ENCODE measurements around the gene VWA5B1.

VWA5B1 gene

GRCh38 chr1:20339811-20340457, 49.3 kb downstream of the VWA5B1 start:
- no peak for DNase-seq (ENCODE audit: low read depth)
- no peak for TF ChIP-seq CTCF (IDR thresholded peaks at IDR 0.05; ENCODE audit: insufficient read depth, low read depth, low read length, missing control alignments)
- H3K4me3 ChIP-seq (ENCODE audit: low read length): no peak overlapping the region

GRCh38 chr1:20342294-20343148, 51.8 kb downstream of the VWA5B1 start:
- H3K4me3 ChIP-seq (ENCODE audit: low read length): no peak overlapping the region
- no peak for DNase-seq (ENCODE audit: low read depth)
- TF ChIP-seq CTCF (IDR thresholded peaks at IDR 0.05; ENCODE audit: insufficient read depth, low read depth, low read length, missing control alignments): no peak

GRCh38 chr1:20343149-20343937, 52.7 kb downstream of the VWA5B1 start:
- DNase-seq (ENCODE audit: low read depth): no peak
- no peak for TF ChIP-seq CTCF (IDR thresholded peaks at IDR 0.05; ENCODE audit: insufficient read depth, low read depth, low read length, missing control alignments)
- H3K4me3 ChIP-seq (ENCODE audit: low read length): no peak overlapping the region

GRCh38 chr1:20343938-20344302, 53.2 kb downstream of the VWA5B1 start:
- H3K4me3 ChIP-seq (ENCODE audit: low read length): no peak overlapping the region
- DNase-seq (ENCODE audit: low read depth): no peak
- TF ChIP-seq CTCF (IDR thresholded peaks at IDR 0.05; ENCODE audit: insufficient read depth, low read depth, low read length, missing control alignments): no peak

GRCh38 chr1:20344738-20345137, 54.1 kb downstream of the VWA5B1 start:
- no peak for TF ChIP-seq CTCF (IDR thresholded peaks at IDR 0.05; ENCODE audit: insufficient read depth, low read depth, low read length, missing control alignments)
- no peak overlapping the region for H3K4me3 ChIP-seq (ENCODE audit: low read length)
- DNase-seq (ENCODE audit: low read depth): no peak

GRCh38 chr1:20345419-20345818, 54.7 kb downstream of the VWA5B1 start:
- DNase-seq (ENCODE audit: low read depth): no peak
- TF ChIP-seq CTCF (IDR thresholded peaks at IDR 0.05; ENCODE audit: insufficient read depth, low read depth, low read length, missing control alignments): no peak
- H3K4me3 ChIP-seq (ENCODE audit: low read length): no peak overlapping the region

Measured in epithelial cell of esophagus (primary cell).